Tibial nerve (tissue), 4 donors: ENCODE data around the gene PLK5. TPM values are rescaled to one million over a fixed set of nuclear protein-coding genes. Genes with fewer than 3 reads are reported as not detected.
A peak's percentile ranks its signal among the peaks of the same experiment; 100 is the strongest.
"Not testable (repeated sequence)": the region's sequence is repeated elsewhere in the genome, so short reads cannot be mapped to it uniquely, and the experiment has no call there.

ENCODE experiments used
- DNase-seq, 2 donors: peaks; one replicate each; pipeline ENCODE4 v3.0.0-alpha.2; 2019; ENCODE audit warnings: low spot score in 2 of 2
- H3K27ac ChIP-seq, 4 donors: fragments of 200-600 bp; sonication (generic) in 3 of 4; one replicate each; pipeline ENCODE4 v1.5.1; 2017 to 2019; ENCODE audit warnings: mild to moderate bottlenecking in 1 of 4
- H3K27me3 ChIP-seq, 2 donors: fragments of 200-600 bp; sonication (generic) in 1 of 2; one replicate each; pipeline versions ENCODE4 v1.5.1 to v1.6.0; 2017 to 2019
- H3K36me3 ChIP-seq, 3 donors: fragments of 200-600 bp; sonication (generic); one replicate each; pipeline ENCODE4 v1.5.1; 2018 to 2019
- H3K4me1 ChIP-seq, 4 donors: fragments of 200-600 bp; sonication (generic) in 3 of 4; one replicate each; pipeline ENCODE4 v1.5.1; 2017 to 2019
- H3K4me3 ChIP-seq, 4 donors: fragments of 200-600 bp; sonication (generic) in 3 of 4; one replicate each; pipeline ENCODE4 v1.5.1; 2017 to 2019; ENCODE audit warnings: mild to moderate bottlenecking in 1 of 4, moderate library complexity in 1 of 4
- H3K9me3 ChIP-seq, 4 donors: fragments of 200-600 bp; sonication (generic) in 3 of 4; one replicate each; pipeline ENCODE4 v1.5.1; 2017 to 2019
- EP300 ChIP-seq, 2 donors: sonication (generic); formaldehyde crosslinking; IDR thresholded peaks; one replicate each; pipeline ENCODE4 v1.6.1; 2017; ENCODE audit warnings: antibody characterized with exemption in 2 of 2, mild to moderate bottlenecking in 1 of 2
- POLR2A ChIP-seq, 2 donors: fragments of 450-650 bp; IDR thresholded peaks; one replicate each; pipeline ENCODE4 v1.6.1; 2017; ENCODE audit warnings: antibody characterized with exemption in 2 of 2, mild to moderate bottlenecking in 2 of 2, moderate library complexity in 2 of 2
- WGBS, 2 donors: methylation state at CpG; one replicate each; pipeline ENCODE4 v1.1.5; 2018; 5-methylcytosine and 5-hydroxymethylcytosine counted together
- total RNA-seq, 4 donors: library from RNA; depleted of rRNA; stranded (reverse); fragments of >200 nt; gene quantifications; one replicate each; pipeline ENCODE4 v1.1.0, GENCODE V29; 2016
- TF ChIP-seq, protein P1 (sequence below), 5 experiments: fragments of 200-600 bp in 3 of 5; fragments of 450-650 bp in 2 of 5; sonication (generic) in 3 of 5; IDR thresholded peaks; one replicate each; pipeline ENCODE4 v1.5.1; 2016 to 2019; ENCODE audit warnings: antibody characterized with exemption in 5 of 5, mild to moderate bottlenecking in 3 of 5, moderate library complexity in 2 of 5

PLK5 gene
- total RNA-seq = 1 to 10 TPM in 2 of 4 donors, under 1 TPM in 2; 0.21 to 6.3 (median 1.1) TPM

- H3K4me3 ChIP-seq = peak within 1 kb of the TSS in 2 of 4 donors; percentile 10 to 43
- 8 to 23% methylated on average over 30 to 63 of the region's 92 CpGs for WGBS, 2 donors
- peaks cover 0 to 21% (median 0%) of the 10 kb centered on the region in 4 donors for H3K4me1 ChIP-seq
- no peak for DNase-seq
- peaks cover 0 to 51% of the 10 kb centered on the region in 2 donors for H3K27me3 ChIP-seq
- H3K36me3 ChIP-seq = no peaks in the 10 kb centered on the region
- H3K27ac ChIP-seq = no peak within 1 kb of the TSS
- H3K9me3 ChIP-seq = no peaks in the 10 kb centered on the region
- TF ChIP-seq, protein P1, sequence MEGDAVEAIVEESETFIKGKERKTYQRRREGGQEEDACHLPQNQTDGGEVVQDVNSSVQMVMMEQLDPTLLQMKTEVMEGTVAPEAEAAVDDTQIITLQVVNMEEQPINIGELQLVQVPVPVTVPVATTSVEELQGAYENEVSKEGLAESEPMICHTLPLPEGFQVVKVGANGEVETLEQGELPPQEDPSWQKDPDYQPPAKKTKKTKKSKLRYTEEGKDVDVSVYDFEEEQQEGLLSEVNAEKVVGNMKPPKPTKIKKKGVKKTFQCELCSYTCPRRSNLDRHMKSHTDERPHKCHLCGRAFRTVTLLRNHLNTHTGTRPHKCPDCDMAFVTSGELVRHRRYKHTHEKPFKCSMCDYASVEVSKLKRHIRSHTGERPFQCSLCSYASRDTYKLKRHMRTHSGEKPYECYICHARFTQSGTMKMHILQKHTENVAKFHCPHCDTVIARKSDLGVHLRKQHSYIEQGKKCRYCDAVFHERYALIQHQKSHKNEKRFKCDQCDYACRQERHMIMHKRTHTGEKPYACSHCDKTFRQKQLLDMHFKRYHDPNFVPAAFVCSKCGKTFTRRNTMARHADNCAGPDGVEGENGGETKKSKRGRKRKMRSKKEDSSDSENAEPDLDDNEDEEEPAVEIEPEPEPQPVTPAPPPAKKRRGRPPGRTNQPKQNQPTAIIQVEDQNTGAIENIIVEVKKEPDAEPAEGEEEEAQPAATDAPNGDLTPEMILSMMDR (IDR thresholded peaks at IDR 0.05) = peak in 2 of 5 experiments; percentile 14 to 23
- no peak for TF ChIP-seq POLR2A (IDR thresholded peaks at IDR 0.05)
- no peak for TF ChIP-seq EP300 (IDR thresholded peaks at IDR 0.05)
These were observed at the start of gene PLK5 for GRCh38 chr19:1523412-1524286. Gene PLK5 (plus strand): TSS chr19:1524077. CDS start chr19:1526997, 2,920 bp downstream.

GRCh38 chr19:1474765-1475351 lies 49.0 kb upstream of the PLK5 start:
- H3K4me1 ChIP-seq = peaks cover 0 to 87% (median 46%) of the 10 kb centered on the region in 4 donors
- H3K27me3 ChIP-seq = peaks cover 2 to 45% of the 10 kb centered on the region in 2 donors

GRCh38 chr19:1475751-1476437 lies 48.0 kb upstream of the PLK5 start:
- Histone ChIP-seq H3K9me3 (no peaks in the 10 kb centered on the region), H3K4me1 (peaks cover 0 to 78% (median 36%) of the 10 kb centered on the region in 4 donors), H3K27ac (no peak overlapping the region), H3K36me3 (peaks cover 0 to 36% (median 3%) of the 10 kb centered on the region in 3 donors), H3K4me3 (no peak overlapping the region), H3K27me3 (peaks cover 2 to 34% of the 10 kb centered on the region in 2 donors)
- 89 to 91% methylated on average over 27 to 28 of the region's 31 CpGs for WGBS, 2 donors
- TF ChIP-seq POLR2A (IDR thresholded peaks at IDR 0.05) = no peak
- TF ChIP-seq, protein P1 (IDR thresholded peaks at IDR 0.05) = no peak
- TF ChIP-seq EP300 (IDR thresholded peaks at IDR 0.05) = no peak
- no peak for DNase-seq

More at GRCh38 chr19:1474765-1475351, 49.0 kb upstream of the PLK5 start:
- TF ChIP-seq POLR2A (IDR thresholded peaks at IDR 0.05) (no peak), EP300 (IDR thresholded peaks at IDR 0.05) (no peak)
- Histone ChIP-seq H3K36me3 (peaks cover 0 to 36% (median 3%) of the 10 kb centered on the region in 3 donors), H3K4me3 (no peak overlapping the region), H3K27ac (peak overlapping the region in 2 of 4 donors; percentile 50 to 60), H3K9me3 (no peaks in the 10 kb centered on the region)
- DNase-seq = no peak
- WGBS, 2 donors = 79% methylated on average over 11 to 18 of the region's 26 CpGs

GRCh38 chr19:1477056-1477455 lies 46.8 kb upstream of the PLK5 start:
- WGBS, 2 donors = 89 to 91% methylated on average over 9 of the region's 9 CpGs
- H3K36me3 ChIP-seq = peaks cover 0 to 36% (median 3%) of the 10 kb centered on the region in 3 donors
- DNase-seq, H3K4me3 ChIP-seq, H3K9me3 ChIP-seq, H3K27ac ChIP-seq: not testable (repeated sequence)
- peaks cover 0 to 66% (median 27%) of the 10 kb centered on the region in 4 donors for H3K4me1 ChIP-seq
- H3K27me3 ChIP-seq = peaks cover 0 to 23% of the 10 kb centered on the region in 2 donors

DNA sequence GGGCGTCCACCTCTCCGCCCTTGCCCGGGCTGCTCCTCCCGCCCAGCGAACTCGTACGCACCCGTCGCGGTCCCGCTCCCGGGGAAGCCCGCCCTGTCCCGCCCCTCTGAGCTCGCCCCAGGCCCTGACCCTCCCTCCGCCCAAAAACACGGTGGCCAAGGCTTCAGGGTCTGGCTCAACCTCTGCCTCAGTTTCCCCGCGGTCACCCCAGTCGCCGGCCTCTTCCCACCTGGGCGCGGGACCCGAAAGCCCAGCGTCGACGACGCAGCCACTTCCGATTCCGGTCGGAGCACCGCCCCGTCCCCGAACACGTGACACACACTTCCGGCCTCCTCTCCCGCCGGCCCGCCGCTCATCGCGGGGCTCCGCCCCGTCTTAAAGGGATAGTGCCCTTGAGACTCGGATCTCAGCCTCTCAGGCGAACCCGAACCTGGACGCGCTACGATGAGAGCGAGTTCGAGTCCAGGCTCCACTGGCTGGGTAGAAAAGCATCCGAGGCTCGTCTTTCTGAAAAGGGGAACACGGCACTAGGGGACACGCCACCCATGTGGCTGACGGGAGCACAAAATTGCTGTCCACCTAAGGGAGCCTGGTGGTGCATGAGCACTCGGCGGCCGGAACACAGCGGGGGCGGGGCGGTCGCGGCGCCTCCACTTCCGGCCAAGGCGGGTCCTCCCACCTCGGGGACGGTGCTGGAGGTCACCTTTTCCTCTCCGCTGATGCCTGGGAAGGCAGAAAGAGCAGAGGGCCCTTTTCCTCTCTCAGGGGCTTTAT lies 44.8 kb upstream of the PLK5 start, which contains the start of gene C19orf25:
C19orf25 (minus strand) TSS at position 282 of the 774 bp plus-strand sequence. CDS start 312 bp downstream, outside the sequence.
- peak; percentile 84 to 91 for DNase-seq
- peaks cover 0 to 46% (median 24%) of the 10 kb centered on the region in 4 donors for H3K4me1 ChIP-seq
- H3K9me3 ChIP-seq = no peaks in the 10 kb centered on the region
- 0 to 1% methylated on average over 52 to 66 of the region's 71 CpGs for WGBS, 2 donors
- H3K27ac ChIP-seq = peak within 1 kb of the TSS; percentile 16 to 88 (median 78)
- H3K27me3 ChIP-seq = peaks cover 0 to 2% of the 10 kb centered on the region in 2 donors
- H3K4me3 ChIP-seq = peak within 1 kb of the TSS; percentile 72 to 99 (median 84)
- H3K36me3 ChIP-seq = peaks cover 0 to 35% (median 3%) of the 10 kb centered on the region in 3 donors
- TF ChIP-seq POLR2A (IDR thresholded peaks at IDR 0.05) (peak in 1 of 2 donors; percentile 66), EP300 (IDR thresholded peaks at IDR 0.05) (peak; percentile 88 to 89)
- TF ChIP-seq, protein P1 (IDR thresholded peaks at IDR 0.05) = peak in 1 of 5 experiments; percentile 29
